ENCODE data around the gene S1PR4.
"Not testable (repeated sequence)": the region's sequence is repeated elsewhere in the genome, so short reads cannot be mapped to it uniquely, and the experiment has no call there.

Gene S1PR4

GRCh38 chr19:3151563-3152418, 26.8 kb upstream of the S1PR4 start:
- Histone ChIP-seq H3K9me3 (ENCODE audit: control insufficient read depth in 2 of 2, low read length in 2 of 2) (no peaks in the 10 kb centered on the region), H3K4me1 (ENCODE audit: control insufficient read depth in 2 of 2, insufficient read depth in 2 of 2, low read length in 2 of 2) (no peaks in the 10 kb centered on the region), H3K27me3 (ENCODE audit: control insufficient read depth in 2 of 2, insufficient read depth in 2 of 2, low read length in 2 of 2) (no peaks in the 10 kb centered on the region), H3K27ac (ENCODE audit: low read depth in 2 of 2, low read length in 2 of 2) (no peak overlapping the region), H3K36me3 (ENCODE audit: control insufficient read depth in 2 of 2, insufficient read depth in 2 of 2, low read length in 2 of 2) (peaks cover 0 to 5% of the 10 kb centered on the region in 2 donors), H3K4me3 (ENCODE audit: low read length in 2 of 2) (no peak overlapping the region), H3K9ac (ENCODE audit: low read depth in 1 of 2, low read length in 2 of 2) (no peak overlapping the region)

- Histone ChIP-seq H3K4me3 (ENCODE audit: low read length in 2 of 2) (no peak overlapping the region), H3K9ac (ENCODE audit: low read depth in 1 of 2, low read length in 2 of 2) (no peak overlapping the region), H3K27ac (ENCODE audit: low read depth in 2 of 2, low read length in 2 of 2) (no peak overlapping the region), H3K9me3 (ENCODE audit: control insufficient read depth in 2 of 2, low read length in 2 of 2) (no peaks in the 10 kb centered on the region), H3K27me3 (ENCODE audit: control insufficient read depth in 2 of 2, insufficient read depth in 2 of 2, low read length in 2 of 2) (no peaks in the 10 kb centered on the region), H3K4me1 (ENCODE audit: control insufficient read depth in 2 of 2, insufficient read depth in 2 of 2, low read length in 2 of 2) (no peaks in the 10 kb centered on the region), H3K36me3 (ENCODE audit: control insufficient read depth in 2 of 2, insufficient read depth in 2 of 2, low read length in 2 of 2) (peaks cover 0 to 5% of the 10 kb centered on the region in 2 donors)
Observed at GRCh38 chr19:3152419-3152780, 26.2 kb upstream of the S1PR4 start.

- H3K9ac ChIP-seq (ENCODE audit: low read depth in 1 of 2, low read length in 2 of 2): no peak overlapping the region
- H3K36me3 ChIP-seq (ENCODE audit: control insufficient read depth in 2 of 2, insufficient read depth in 2 of 2, low read length in 2 of 2): peaks cover 0 to 5% of the 10 kb centered on the region in 2 donors
- no peaks in the 10 kb centered on the region for H3K9me3 ChIP-seq (ENCODE audit: control insufficient read depth in 2 of 2, low read length in 2 of 2)
- H3K4me3 ChIP-seq (ENCODE audit: low read length in 2 of 2): no peak overlapping the region
- H3K27ac ChIP-seq (ENCODE audit: low read depth in 2 of 2, low read length in 2 of 2): no peak overlapping the region
- no peaks in the 10 kb centered on the region for H3K27me3 ChIP-seq (ENCODE audit: control insufficient read depth in 2 of 2, insufficient read depth in 2 of 2, low read length in 2 of 2)
- no peaks in the 10 kb centered on the region for H3K4me1 ChIP-seq (ENCODE audit: control insufficient read depth in 2 of 2, insufficient read depth in 2 of 2, low read length in 2 of 2)
Observed at GRCh38 chr19:3153286-3154230, 25.0 kb upstream of the S1PR4 start.

GRCh38 chr19:3154447-3154846, 24.1 kb upstream of the S1PR4 start:
- H3K9ac ChIP-seq (ENCODE audit: low read depth in 1 of 2, low read length in 2 of 2); H3K27me3 ChIP-seq (ENCODE audit: control insufficient read depth in 2 of 2, insufficient read depth in 2 of 2, low read length in 2 of 2); H3K9me3 ChIP-seq (ENCODE audit: control insufficient read depth in 2 of 2, low read length in 2 of 2); H3K36me3 ChIP-seq (ENCODE audit: control insufficient read depth in 2 of 2, insufficient read depth in 2 of 2, low read length in 2 of 2); H3K4me1 ChIP-seq (ENCODE audit: control insufficient read depth in 2 of 2, insufficient read depth in 2 of 2, low read length in 2 of 2): not testable (repeated sequence)
- peak overlapping the region in 1 of 2 donors; percentile 45 for H3K4me3 ChIP-seq (ENCODE audit: low read length in 2 of 2)
- H3K27ac ChIP-seq (ENCODE audit: low read depth in 2 of 2, low read length in 2 of 2): peak overlapping the region in 1 of 2 donors; percentile 56

GRCh38 chr19:3154957-3155736, 23.4 kb upstream of the S1PR4 start:
- Histone ChIP-seq H3K9ac (ENCODE audit: low read depth in 1 of 2, low read length in 2 of 2) (no peak overlapping the region), H3K27ac (ENCODE audit: low read depth in 2 of 2, low read length in 2 of 2) (peak overlapping the region; percentile 23 to 56), H3K27me3 (ENCODE audit: control insufficient read depth in 2 of 2, insufficient read depth in 2 of 2, low read length in 2 of 2) (no peaks in the 10 kb centered on the region), H3K36me3 (ENCODE audit: control insufficient read depth in 2 of 2, insufficient read depth in 2 of 2, low read length in 2 of 2) (peaks cover 0 to 3% of the 10 kb centered on the region in 2 donors), H3K4me1 (ENCODE audit: control insufficient read depth in 2 of 2, insufficient read depth in 2 of 2, low read length in 2 of 2) (no peaks in the 10 kb centered on the region), H3K9me3 (ENCODE audit: control insufficient read depth in 2 of 2, low read length in 2 of 2) (no peaks in the 10 kb centered on the region), H3K4me3 (ENCODE audit: low read length in 2 of 2) (peak overlapping the region in 1 of 2 donors; percentile 45)

- Histone ChIP-seq H3K9ac (ENCODE audit: low read depth in 1 of 2, low read length in 2 of 2) (no peak overlapping the region), H3K27me3 (ENCODE audit: control insufficient read depth in 2 of 2, insufficient read depth in 2 of 2, low read length in 2 of 2) (no peaks in the 10 kb centered on the region), H3K27ac (ENCODE audit: low read depth in 2 of 2, low read length in 2 of 2) (no peak overlapping the region), H3K4me3 (ENCODE audit: low read length in 2 of 2) (no peak overlapping the region), H3K4me1 (ENCODE audit: control insufficient read depth in 2 of 2, insufficient read depth in 2 of 2, low read length in 2 of 2) (no peaks in the 10 kb centered on the region), H3K36me3 (ENCODE audit: control insufficient read depth in 2 of 2, insufficient read depth in 2 of 2, low read length in 2 of 2) (peaks cover 0 to 3% of the 10 kb centered on the region in 2 donors), H3K9me3 (ENCODE audit: control insufficient read depth in 2 of 2, low read length in 2 of 2) (no peaks in the 10 kb centered on the region)
Observed at GRCh38 chr19:3157096-3157845, 21.3 kb upstream of the S1PR4 start.

GRCh38 chr19:3159565-3159964, 19.0 kb upstream of the S1PR4 start:
- Histone ChIP-seq H3K27ac (ENCODE audit: low read depth in 2 of 2, low read length in 2 of 2) (no peak overlapping the region), H3K4me3 (ENCODE audit: low read length in 2 of 2) (no peak overlapping the region), H3K9me3 (ENCODE audit: control insufficient read depth in 2 of 2, low read length in 2 of 2) (no peaks in the 10 kb centered on the region), H3K36me3 (ENCODE audit: control insufficient read depth in 2 of 2, insufficient read depth in 2 of 2, low read length in 2 of 2) (peaks cover 0 to 3% of the 10 kb centered on the region in 2 donors), H3K4me1 (ENCODE audit: control insufficient read depth in 2 of 2, insufficient read depth in 2 of 2, low read length in 2 of 2) (no peaks in the 10 kb centered on the region), H3K27me3 (ENCODE audit: control insufficient read depth in 2 of 2, insufficient read depth in 2 of 2, low read length in 2 of 2) (no peaks in the 10 kb centered on the region), H3K9ac (ENCODE audit: low read depth in 1 of 2, low read length in 2 of 2) (peak overlapping the region in 1 of 2 donors; percentile 24)

GRCh38 chr19:3160219-3160618, 18.4 kb upstream of the S1PR4 start:
- no peak overlapping the region for H3K9ac ChIP-seq (ENCODE audit: low read depth in 1 of 2, low read length in 2 of 2)
- H3K36me3 ChIP-seq (ENCODE audit: control insufficient read depth in 2 of 2, insufficient read depth in 2 of 2, low read length in 2 of 2): peaks cover 0 to 3% of the 10 kb centered on the region in 2 donors
- no peak overlapping the region for H3K4me3 ChIP-seq (ENCODE audit: low read length in 2 of 2)
- H3K27me3 ChIP-seq (ENCODE audit: control insufficient read depth in 2 of 2, insufficient read depth in 2 of 2, low read length in 2 of 2): no peaks in the 10 kb centered on the region
- no peaks in the 10 kb centered on the region for H3K9me3 ChIP-seq (ENCODE audit: control insufficient read depth in 2 of 2, low read length in 2 of 2)
- no peaks in the 10 kb centered on the region for H3K4me1 ChIP-seq (ENCODE audit: control insufficient read depth in 2 of 2, insufficient read depth in 2 of 2, low read length in 2 of 2)
- H3K27ac ChIP-seq (ENCODE audit: low read depth in 2 of 2, low read length in 2 of 2): no peak overlapping the region

GRCh38 chr19:3161453-3161852, 17.1 kb upstream of the S1PR4 start:
- Histone ChIP-seq H3K4me3 (ENCODE audit: low read length in 2 of 2) (no peak overlapping the region), H3K9me3 (ENCODE audit: control insufficient read depth in 2 of 2, low read length in 2 of 2) (no peaks in the 10 kb centered on the region), H3K27me3 (ENCODE audit: control insufficient read depth in 2 of 2, insufficient read depth in 2 of 2, low read length in 2 of 2) (no peaks in the 10 kb centered on the region), H3K27ac (ENCODE audit: low read depth in 2 of 2, low read length in 2 of 2) (no peak overlapping the region), H3K4me1 (ENCODE audit: control insufficient read depth in 2 of 2, insufficient read depth in 2 of 2, low read length in 2 of 2) (no peaks in the 10 kb centered on the region), H3K9ac (ENCODE audit: low read depth in 1 of 2, low read length in 2 of 2) (no peak overlapping the region), H3K36me3 (ENCODE audit: control insufficient read depth in 2 of 2, insufficient read depth in 2 of 2, low read length in 2 of 2) (no peaks in the 10 kb centered on the region)

All from mucosa of rectum (tissue), 2 donors.